GM12872 (cell line): ENCODE measurements around the gene SIAE.

Experiments used
- CTCF ChIP-seq: IDR thresholded peaks from 3 replicates; pipeline ENCODE4 v1.5.1; 2011; ENCODE audit warnings: low read depth, mild to moderate bottlenecking, low read length, moderate library complexity; ENCODE audit not compliant: insufficient read depth

Gene SIAE

GRCh38 chr11:124663861-124664260 lies 9.7 kb downstream of the SIAE start:
- TF ChIP-seq CTCF = no peak

GRCh38 chr11:124662106-124662505 lies 11.4 kb downstream of the SIAE start:
- no peak for TF ChIP-seq CTCF

GRCh38 chr11:124661553-124661952 lies 12.0 kb downstream of the SIAE start:
- TF ChIP-seq CTCF = no peak

GRCh38 chr11:124658986-124659385 lies 14.6 kb downstream of the SIAE start:
- no peak for TF ChIP-seq CTCF

GRCh38 chr11:124658501-124658900 lies 15.0 kb downstream of the SIAE start:
- TF ChIP-seq CTCF = no peak

GRCh38 chr11:124657904-124658303 lies 15.6 kb downstream of the SIAE start:
- no peak for TF ChIP-seq CTCF

- no peak for TF ChIP-seq CTCF
Observed at GRCh38 chr11:124656774-124657630, 16.5 kb downstream of the SIAE start.

GRCh38 chr11:124648610-124649009 lies 24.9 kb downstream of the SIAE start:
- no peak for TF ChIP-seq CTCF
